Caco-2 (cell line): ENCODE data around the gene GOLT1A. TPM values are rescaled to one million over a fixed set of nuclear protein-coding genes. Genes with fewer than 3 reads are reported as not detected.

Experiments used
- BruUV-seq: library from RNA; stranded (reverse); fragments of 400-500 nt; replicated peaks from 2 replicates; lab custom pipeline; 2021; lab: Mats Ljungman, UMichigan
- CTCF ChIA-PET: fragments of 300-600 bp; sonication (Branson Sonifier 250); formaldehyde crosslinking; loops from one replicate; lab custom pipeline; 2022; ENCODE audit warnings: antibody characterized with exemption; lab: Charles Lee
- POLR2A ChIA-PET: fragments of 300-600 bp; sonication (Branson Sonifier 250); formaldehyde crosslinking; loops from one replicate; lab custom pipeline; 2022; ENCODE audit warnings: antibody characterized with exemption; lab: Charles Lee
- DNase-seq, 2 experiments: peaks; one replicate each; pipeline versions ENCODE4 v3.0.0 to v3.0.0-alpha.2; 2020 to 2022
- H3K27me3 ChIP-seq: replicated peaks from 2 replicates; pipeline ENCODE4 v1.6.0; 2011; ENCODE audit warnings: low read length; ENCODE audit not compliant: control insufficient read depth, insufficient read depth
- H3K36me3 ChIP-seq: 2 replicates; pipeline ENCODE4 v1.5.1; 2011; ENCODE audit warnings: low read length; ENCODE audit not compliant: control insufficient read depth, insufficient read depth
- H3K4me1 ChIP-seq: fragments of 250-450 bp; sonication (Bioruptor Pico); 2 replicates; pipeline ENCODE4 v1.5.1; 2020; ENCODE audit warnings: mild to moderate bottlenecking
- H3K4me3 ChIP-seq: 2 replicates; pipeline ENCODE4 v1.5.1; 2011; ENCODE audit warnings: low read depth, mild to moderate bottlenecking, control low read depth, low read length
- H3K9me3 ChIP-seq: fragments of 250-450 bp; sonication (Bioruptor Pico); 2 replicates; pipeline ENCODE4 v1.5.1; 2020; ENCODE audit warnings: mild to moderate bottlenecking, moderate library complexity
- H3K27ac Mint-ChIP-seq: one replicate; pipeline ENCODE4 v1.8.0; 2022; ENCODE audit warnings: mixed read lengths; ENCODE audit not compliant: unreplicated experiment
- H3K27me3 Mint-ChIP-seq: one replicate; pipeline ENCODE4 v1.8.0; 2022; ENCODE audit warnings: mixed read lengths; ENCODE audit not compliant: insufficient read depth, unreplicated experiment
- H3K36me3 Mint-ChIP-seq: one replicate; pipeline ENCODE4 v1.8.0; 2022; ENCODE audit warnings: mild to moderate bottlenecking, mixed read lengths; ENCODE audit not compliant: insufficient read depth, unreplicated experiment
- H3K4me1 Mint-ChIP-seq: one replicate; pipeline ENCODE4 v1.8.0; 2022; ENCODE audit warnings: low read depth, mixed read lengths; ENCODE audit not compliant: unreplicated experiment
- H3K4me3 Mint-ChIP-seq: one replicate; pipeline ENCODE4 v1.8.0; 2022; ENCODE audit warnings: mild to moderate bottlenecking, moderate library complexity, mixed read lengths; ENCODE audit not compliant: unreplicated experiment
- H3K9me3 Mint-ChIP-seq: one replicate; pipeline ENCODE4 v1.8.0; 2022; ENCODE audit warnings: mixed read lengths; ENCODE audit not compliant: unreplicated experiment
- intact Hi-C: fragments of 100-400 bp; cut with micrococcal nuclease; formaldehyde crosslinking; loops from one replicate; pipeline ENCODE4 v1.10.0; 2022; ENCODE audit not compliant: unreplicated experiment
- total RNA-seq: library from RNA; stranded (reverse); gene quantifications from 2 replicates; pipeline ENCODE4 v1.2.3, GENCODE V29; 2022
- TF ChIP-seq, protein P1 (sequence below), 2 experiments: fragments of 200-600 bp in 1 of 2; IDR thresholded peaks; 1 replicate in 1 of 2; 2 replicates in 1 of 2; pipeline versions ENCODE4 v1.5.1 to v1.8.0; 2011 to 2022; ENCODE audit warnings: antibody characterized with exemption in 1 of 2, control low read depth in 1 of 2, inconsistent platforms in 1 of 2, low read depth in 1 of 2, low read length in 1 of 2, mild to moderate bottlenecking in 1 of 2, moderate library complexity in 1 of 2; ENCODE audit not compliant: insufficient read depth in 1 of 2, severe bottlenecking in 1 of 2, unreplicated experiment in 1 of 2

The GOLT1A gene
- total RNA-seq, 1 experiment from 2014 or later = 25.9 TPM

DNA sequence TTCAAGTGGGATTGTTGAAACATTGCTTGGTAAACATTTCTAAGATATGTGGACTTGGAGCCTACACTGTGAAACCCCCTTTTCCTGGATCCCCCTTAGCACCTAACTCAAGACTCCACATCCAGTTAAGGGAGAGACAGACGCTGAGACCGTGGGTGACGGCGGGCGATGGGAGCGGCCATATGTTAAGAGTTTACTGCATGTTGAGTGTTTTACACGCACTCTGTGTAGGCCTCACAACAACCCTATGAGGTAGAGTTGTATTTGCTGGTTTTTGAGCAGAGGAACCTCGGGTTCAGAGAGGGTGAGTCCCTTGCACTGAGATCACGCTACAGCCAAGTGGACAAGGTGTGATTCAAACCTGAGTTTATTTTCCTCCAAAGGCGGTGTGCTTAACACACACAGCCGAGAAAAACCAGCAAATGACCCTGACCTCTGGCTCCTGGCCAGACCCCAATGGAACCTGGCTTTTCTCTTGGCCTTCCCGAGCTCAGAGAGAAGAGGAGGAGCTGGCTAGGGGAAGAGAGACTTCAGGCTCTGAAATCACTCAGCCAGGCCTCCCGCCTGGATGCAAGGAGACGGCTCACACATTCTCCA, 46.9 kb upstream of the GOLT1A start:
- intact Hi-C loops = no loop called here
- Mint-ChIP-seq H3K4me3 (no peak overlapping the region), H3K27me3 (no peaks in the 10 kb centered on the region), H3K27ac (no peak overlapping the region), H3K9me3 (no peaks in the 10 kb centered on the region), H3K36me3 (peaks cover 21% of the 10 kb centered on the region), H3K4me1 (no peaks in the 10 kb centered on the region)
- POLR2A ChIA-PET = no interaction called here
- H3K36me3 ChIP-seq = peaks cover 4% of the 10 kb centered on the region
- H3K27me3 ChIP-seq = no peaks in the 10 kb centered on the region
- TF ChIP-seq, protein P1, sequence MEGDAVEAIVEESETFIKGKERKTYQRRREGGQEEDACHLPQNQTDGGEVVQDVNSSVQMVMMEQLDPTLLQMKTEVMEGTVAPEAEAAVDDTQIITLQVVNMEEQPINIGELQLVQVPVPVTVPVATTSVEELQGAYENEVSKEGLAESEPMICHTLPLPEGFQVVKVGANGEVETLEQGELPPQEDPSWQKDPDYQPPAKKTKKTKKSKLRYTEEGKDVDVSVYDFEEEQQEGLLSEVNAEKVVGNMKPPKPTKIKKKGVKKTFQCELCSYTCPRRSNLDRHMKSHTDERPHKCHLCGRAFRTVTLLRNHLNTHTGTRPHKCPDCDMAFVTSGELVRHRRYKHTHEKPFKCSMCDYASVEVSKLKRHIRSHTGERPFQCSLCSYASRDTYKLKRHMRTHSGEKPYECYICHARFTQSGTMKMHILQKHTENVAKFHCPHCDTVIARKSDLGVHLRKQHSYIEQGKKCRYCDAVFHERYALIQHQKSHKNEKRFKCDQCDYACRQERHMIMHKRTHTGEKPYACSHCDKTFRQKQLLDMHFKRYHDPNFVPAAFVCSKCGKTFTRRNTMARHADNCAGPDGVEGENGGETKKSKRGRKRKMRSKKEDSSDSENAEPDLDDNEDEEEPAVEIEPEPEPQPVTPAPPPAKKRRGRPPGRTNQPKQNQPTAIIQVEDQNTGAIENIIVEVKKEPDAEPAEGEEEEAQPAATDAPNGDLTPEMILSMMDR (IDR thresholded peaks at IDR 0.05; ENCODE audit: insufficient read depth in 1 of 2, low read depth in 1 of 2, low read length in 1 of 2, severe bottlenecking in 1 of 2, unreplicated experiment in 1 of 2) = no peak
- peaks cover 3% of the 10 kb centered on the region for H3K4me1 ChIP-seq
- no peak overlapping the region for H3K4me3 ChIP-seq
- no TSS peak for BruUV-seq
- no peaks in the 10 kb centered on the region for H3K9me3 ChIP-seq
- DNase-seq = no peak
- CTCF ChIA-PET = no interaction called here

DNA sequence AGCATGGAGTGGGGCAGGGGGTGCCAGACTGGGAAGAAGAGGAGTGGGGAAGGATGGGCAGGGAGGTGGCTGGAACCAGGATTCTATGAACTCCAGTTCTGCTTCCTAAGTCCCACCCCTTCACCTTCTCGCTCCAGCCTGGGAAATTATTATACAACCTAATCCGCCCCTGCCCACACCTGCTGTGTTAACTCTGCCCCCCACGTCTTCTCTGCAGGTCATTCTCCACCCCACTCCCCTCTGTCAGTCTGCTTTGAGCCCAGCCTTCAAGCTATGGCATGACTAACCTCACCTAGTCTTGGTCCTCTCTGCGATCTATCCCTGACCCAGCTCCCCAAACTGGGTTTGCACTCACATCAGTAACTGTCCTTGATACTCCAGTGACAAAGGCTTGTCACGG, 46.0 kb upstream of the GOLT1A start:
- no peaks in the 10 kb centered on the region for H3K9me3 ChIP-seq
- H3K36me3 ChIP-seq = peaks cover 3% of the 10 kb centered on the region
- TF ChIP-seq, protein P1 (IDR thresholded peaks at IDR 0.05; ENCODE audit: insufficient read depth in 1 of 2, low read depth in 1 of 2, low read length in 1 of 2, severe bottlenecking in 1 of 2, unreplicated experiment in 1 of 2) = no peak
- POLR2A ChIA-PET = no interaction called here
- no peak overlapping the region for H3K4me3 Mint-ChIP-seq
- no peak overlapping the region for H3K4me3 ChIP-seq
- no peak overlapping the region for H3K27ac Mint-ChIP-seq
- no TSS peak for BruUV-seq
- no peaks in the 10 kb centered on the region for H3K4me1 ChIP-seq
- H3K36me3 Mint-ChIP-seq = peaks cover 25% of the 10 kb centered on the region
- intact Hi-C loops = no loop called here
- H3K27me3 Mint-ChIP-seq = no peaks in the 10 kb centered on the region
- CTCF ChIA-PET = interaction anchor here (0.9 to 1.2 kb wide), 2 partner anchors 21 to 104 kb away, joined by 3 read pairs; no protein-coding TSS in a partner anchor
- DNase-seq = no peak
- H3K27me3 ChIP-seq = no peaks in the 10 kb centered on the region
- H3K4me1 Mint-ChIP-seq = no peaks in the 10 kb centered on the region
- no peaks in the 10 kb centered on the region for H3K9me3 Mint-ChIP-seq

DNA sequence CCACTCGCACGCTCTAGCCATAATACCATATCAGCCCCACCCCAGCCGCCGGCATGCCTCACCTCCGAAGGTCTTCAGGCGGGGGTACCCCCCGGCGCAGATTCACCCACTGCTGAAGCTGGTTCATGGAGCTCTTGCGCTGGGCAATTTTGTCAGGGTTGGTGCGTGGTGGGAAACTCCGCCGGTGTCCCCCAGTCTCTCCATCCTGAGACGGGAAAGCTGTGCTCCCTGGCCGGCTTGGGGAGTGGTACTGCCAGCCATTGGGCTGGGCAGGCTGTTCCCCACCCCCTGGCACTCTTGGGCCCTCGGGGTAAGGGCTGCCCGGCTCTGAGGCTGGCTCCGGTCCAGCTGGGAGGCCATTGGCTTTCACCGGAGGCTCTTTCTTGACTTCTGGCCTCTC, 45.4 kb upstream of the GOLT1A start:
- Mint-ChIP-seq H3K9me3 (no peaks in the 10 kb centered on the region), H3K27ac (no peak overlapping the region), H3K4me1 (no peaks in the 10 kb centered on the region), H3K36me3 (peaks cover 22% of the 10 kb centered on the region), H3K27me3 (no peaks in the 10 kb centered on the region), H3K4me3 (no peak overlapping the region)
- no peak for DNase-seq
- Histone ChIP-seq H3K27me3 (no peaks in the 10 kb centered on the region), H3K4me1 (peaks cover 3% of the 10 kb centered on the region; the same call in 1 of the 2 replicates), H3K4me3 (no peak overlapping the region), H3K36me3 (peaks cover 1% of the 10 kb centered on the region), H3K9me3 (no peaks in the 10 kb centered on the region)
- CTCF ChIA-PET = interaction anchor here (0.7 to 1.3 kb wide), 9 partner anchors 11 to 139 kb away, joined by 3 to 19 read pairs (median 8); partner anchors contain the start of genes GOLT1A and PLEKHA6
- TF ChIP-seq, protein P1 (IDR thresholded peaks at IDR 0.05; ENCODE audit: insufficient read depth in 1 of 2, low read depth in 1 of 2, low read length in 1 of 2, severe bottlenecking in 1 of 2, unreplicated experiment in 1 of 2) = no peak
- POLR2A ChIA-PET = no interaction called here
- intact Hi-C loops = no loop called here
- no TSS peak for BruUV-seq
